ENCODE measurements around the gene ZNF497. TPM values are rescaled to one million over a fixed set of nuclear protein-coding genes. Genes with fewer than 3 reads are reported as not detected.

ZNF497 gene
- total and polyA plus RNA-seq, 2 of the 13 experiments (the other 11 are each of a cell fraction or from before 2014, with no cell fraction given) = 1.5 to 1.9 TPM

- TF ChIP-seq PRDM4 (CRISPR knock-in tag; IDR thresholded peaks at IDR 0.05; ENCODE audit: borderline replicate concordance) = no peak
- TF ChIP-seq KIAA2018 (CRISPR knock-in tag; IDR thresholded peaks at IDR 0.05; ENCODE audit: borderline replicate concordance) = no peak
- no peak for TF ChIP-seq KAT7 (CRISPR knock-in tag; IDR thresholded peaks at IDR 0.05; ENCODE audit: borderline replicate concordance)
- TF ChIP-seq ZNF781 (CRISPR knock-in tag; IDR thresholded peaks at IDR 0.05; ENCODE audit: borderline replicate concordance, not compliant biosample characterization) = no peak
- no peak for TF ChIP-seq MLX (CRISPR knock-in tag; IDR thresholded peaks at IDR 0.05)
Observed at GRCh38 chr19:58399903-58400302, 37.4 kb upstream of the ZNF497 start (continued).
